K562 treated with DMSO at 1 percent for 4 hours (cell line): ENCODE results near the gene TUBB8B. TPM values are rescaled to one million over a fixed set of nuclear protein-coding genes. Genes with fewer than 3 reads are reported as not detected.

Source experiments
- total RNA-seq: library from RNA; unstranded; fragments of 300-600 nt; gene quantifications from 2 replicates; pipeline ENCODE4 v1.2.3, GENCODE V29; 2022; ENCODE audit not compliant: insufficient read depth

Gene TUBB8B
- total RNA-seq, result 1.2 TPM in 1 of 2 replicates, not detected in the other

GRCh38 chr18:49176-49665, at the start of gene TUBB8B:
TSS of gene TUBB8B (minus strand) at chr18:49615. CDS start at chr18:49557, 58 bp downstream.

Other genes starting within 250 kb of the TUBB8B start
- 40.4 and 47.4 TPM in 2 replicates for gene USP14, start 108.9 kb upstream of the TUBB8B start, total RNA-seq
- 18.6 and 38.9 TPM in 2 replicates for gene THOC1, start 218.4 kb upstream of the TUBB8B start, total RNA-seq